Thyroid gland (tissue), 4 donors: ENCODE measurements around the gene CDYL2. TPM values are rescaled to one million over a fixed set of nuclear protein-coding genes. Genes with fewer than 3 reads are reported as not detected.

Experiments used
- DNase-seq, 2 donors: peaks; one replicate each; pipeline ENCODE4 v3.0.0-alpha.2; 2019
- H3K27ac ChIP-seq, 3 donors: fragments of 200-600 bp; sonication (generic); 1 replicate in 2 of 3; 2 replicates in 1 of 3; pipeline ENCODE4 v1.5.1; 2016 to 2019; ENCODE audit warnings: mild to moderate bottlenecking in 1 of 3, moderate library complexity in 1 of 3
- H3K27me3 ChIP-seq: fragments of 200-600 bp; sonication (generic); one replicate; pipeline ENCODE4 v1.5.1; 2019
- H3K36me3 ChIP-seq, 2 donors: fragments of 200-600 bp; sonication (generic); one replicate each; pipeline ENCODE4 v1.5.1; 2016 to 2019
- H3K4me1 ChIP-seq, 2 donors: fragments of 200-600 bp; sonication (generic); one replicate each; pipeline ENCODE4 v1.5.1; 2017 to 2019
- H3K4me3 ChIP-seq, 3 donors: fragments of 200-600 bp; sonication (generic); replicated peaks in 1 of 3; 1 replicate in 2 of 3; 2 replicates in 1 of 3; pipeline ENCODE4 v1.5.1; 2016; ENCODE audit warnings: mild to moderate bottlenecking in 1 of 3
- H3K9me3 ChIP-seq: fragments of 200-600 bp; sonication (generic); one replicate; pipeline ENCODE4 v1.5.1; 2017
- CTCF ChIP-seq, 6 experiments: fragments of 200-600 bp in 3 of 6; fragments of 450-650 bp in 3 of 6; sonication (generic) in 3 of 6; IDR thresholded peaks; one replicate each; pipeline ENCODE4 v1.5.1; 2016 to 2019; ENCODE audit warnings: antibody characterized with exemption in 6 of 6, mild to moderate bottlenecking in 2 of 6, inconsistent platforms in 1 of 6, moderate library complexity in 1 of 6
- POLR2A ChIP-seq, 2 donors: fragments of 450-650 bp; IDR thresholded peaks; one replicate each; pipeline ENCODE4 v1.6.1; 2017; ENCODE audit warnings: antibody characterized with exemption in 2 of 2, mild to moderate bottlenecking in 2 of 2, moderate library complexity in 1 of 2
- WGBS, 2 donors: methylation state at CpG; one replicate each; pipeline ENCODE4 v1.1.5; 2017; 5-methylcytosine and 5-hydroxymethylcytosine counted together
- intact Hi-C: fragments of 100-400 bp; cut with DNase I; formaldehyde crosslinking; loops from one replicate; pipeline ENCODE4 v1.15.1; 2023
- total RNA-seq, 4 donors: library from RNA; depleted of rRNA; stranded (reverse); fragments of >200 nt; gene quantifications; one replicate each; pipeline ENCODE4 v1.2.3, GENCODE V29; 2016

Gene CDYL2
- total RNA-seq, 4 donors from 2014 or later = 3.6 to 14.2 (median 5.3) TPM

GRCh38 chr16:80602894-80603293 is 201.5 kb downstream of the CDYL2 start:
- Histone ChIP-seq H3K27me3 (no peaks in the 10 kb centered on the region), H3K4me3 (no peak overlapping the region), H3K9me3 (no peaks in the 10 kb centered on the region), H3K36me3 (no peaks in the 10 kb centered on the region), H3K4me1 (no peaks in the 10 kb centered on the region), H3K27ac (no peak overlapping the region)
- TF ChIP-seq CTCF (IDR thresholded peaks at IDR 0.05) (no peak), POLR2A (IDR thresholded peaks at IDR 0.05) (no peak)
- no peak for DNase-seq
- intact Hi-C loops = no loop called here

GRCh38 chr16:80601182-80601581 is 203.2 kb downstream of the CDYL2 start:
- 96 to 97% methylated on average over 4 of the region's 4 CpGs for WGBS, 2 donors
- Histone ChIP-seq H3K27me3 (no peaks in the 10 kb centered on the region), H3K27ac (no peak overlapping the region), H3K36me3 (no peaks in the 10 kb centered on the region), H3K4me1 (no peaks in the 10 kb centered on the region), H3K4me3 (no peak overlapping the region), H3K9me3 (no peaks in the 10 kb centered on the region)
- no peak for TF ChIP-seq POLR2A (IDR thresholded peaks at IDR 0.05)
- TF ChIP-seq CTCF (IDR thresholded peaks at IDR 0.05) = no peak
- no peak for DNase-seq
- intact Hi-C loops = no loop called here

- no peak overlapping the region for H3K27ac ChIP-seq
- H3K4me3 ChIP-seq = no peak overlapping the region
- intact Hi-C loops = no loop called here
- no peaks in the 10 kb centered on the region for H3K36me3 ChIP-seq
- no peak for TF ChIP-seq POLR2A (IDR thresholded peaks at IDR 0.05)
- no peak for TF ChIP-seq CTCF (IDR thresholded peaks at IDR 0.05)
- H3K9me3 ChIP-seq = no peaks in the 10 kb centered on the region
- no peaks in the 10 kb centered on the region for H3K27me3 ChIP-seq
- no peaks in the 10 kb centered on the region for H3K4me1 ChIP-seq
- WGBS, 2 donors = 85 to 86% methylated on average over 3 of the region's 3 CpGs
- no peak for DNase-seq
Measured at GRCh38 chr16:80599466-80599865, 204.9 kb downstream of the CDYL2 start.

- Histone ChIP-seq H3K36me3 (no peaks in the 10 kb centered on the region), H3K4me1 (no peaks in the 10 kb centered on the region), H3K27ac (no peak overlapping the region), H3K4me3 (no peak overlapping the region), H3K9me3 (no peaks in the 10 kb centered on the region), H3K27me3 (no peaks in the 10 kb centered on the region)
- no peak for TF ChIP-seq CTCF (IDR thresholded peaks at IDR 0.05)
- TF ChIP-seq POLR2A (IDR thresholded peaks at IDR 0.05) = no peak
- 88 to 91% methylated on average over 7 of the region's 7 CpGs for WGBS, 2 donors
- DNase-seq = no peak
- intact Hi-C loops = no loop called here
Measured at GRCh38 chr16:80596507-80597207, 207.7 kb downstream of the CDYL2 start.

GRCh38 chr16:80594756-80595155 is 209.6 kb downstream of the CDYL2 start:
- no peak overlapping the region for H3K27ac ChIP-seq
- H3K4me1 ChIP-seq = no peaks in the 10 kb centered on the region
- no peaks in the 10 kb centered on the region for H3K36me3 ChIP-seq
- no peak for TF ChIP-seq POLR2A (IDR thresholded peaks at IDR 0.05)
- TF ChIP-seq CTCF (IDR thresholded peaks at IDR 0.05) = no peak
- H3K4me3 ChIP-seq = no peak overlapping the region
- no peaks in the 10 kb centered on the region for H3K9me3 ChIP-seq
- intact Hi-C loops = no loop called here
- DNase-seq = no peak
- no peaks in the 10 kb centered on the region for H3K27me3 ChIP-seq
